Measurements from ENCODE around the gene NFYB. TPM values are rescaled to one million over a fixed set of nuclear protein-coding genes. Genes with fewer than 3 reads are reported as not detected.
"Not testable (repeated sequence)": the region's sequence is repeated elsewhere in the genome, so short reads cannot be mapped to it uniquely, and the experiment has no call there.

Gene NFYB
- total RNA-seq, 1 donor from 2014 or later: 25.6 TPM

DNA sequence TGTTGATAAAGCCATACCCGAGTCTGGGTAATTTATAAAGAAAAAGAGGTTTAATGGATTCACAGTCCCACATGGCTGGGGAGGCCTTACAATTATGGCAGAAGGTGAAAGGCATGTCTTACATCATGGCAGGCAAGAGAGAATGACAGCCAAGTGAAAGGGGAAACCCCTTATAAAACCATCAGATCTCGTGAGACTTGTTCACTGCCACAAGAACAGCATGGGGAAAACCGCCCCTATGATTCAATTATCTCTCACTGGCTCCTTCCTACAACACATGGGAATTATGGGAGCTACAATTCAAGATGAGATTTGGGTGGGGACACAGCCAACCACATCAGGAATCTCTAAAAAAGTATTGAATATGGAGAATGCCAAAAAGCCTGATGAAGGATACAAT is 25.0 kb upstream of the NFYB start:
- intact Hi-C loops (cut with micrococcal nuclease): not testable (repeated sequence)

DNA sequence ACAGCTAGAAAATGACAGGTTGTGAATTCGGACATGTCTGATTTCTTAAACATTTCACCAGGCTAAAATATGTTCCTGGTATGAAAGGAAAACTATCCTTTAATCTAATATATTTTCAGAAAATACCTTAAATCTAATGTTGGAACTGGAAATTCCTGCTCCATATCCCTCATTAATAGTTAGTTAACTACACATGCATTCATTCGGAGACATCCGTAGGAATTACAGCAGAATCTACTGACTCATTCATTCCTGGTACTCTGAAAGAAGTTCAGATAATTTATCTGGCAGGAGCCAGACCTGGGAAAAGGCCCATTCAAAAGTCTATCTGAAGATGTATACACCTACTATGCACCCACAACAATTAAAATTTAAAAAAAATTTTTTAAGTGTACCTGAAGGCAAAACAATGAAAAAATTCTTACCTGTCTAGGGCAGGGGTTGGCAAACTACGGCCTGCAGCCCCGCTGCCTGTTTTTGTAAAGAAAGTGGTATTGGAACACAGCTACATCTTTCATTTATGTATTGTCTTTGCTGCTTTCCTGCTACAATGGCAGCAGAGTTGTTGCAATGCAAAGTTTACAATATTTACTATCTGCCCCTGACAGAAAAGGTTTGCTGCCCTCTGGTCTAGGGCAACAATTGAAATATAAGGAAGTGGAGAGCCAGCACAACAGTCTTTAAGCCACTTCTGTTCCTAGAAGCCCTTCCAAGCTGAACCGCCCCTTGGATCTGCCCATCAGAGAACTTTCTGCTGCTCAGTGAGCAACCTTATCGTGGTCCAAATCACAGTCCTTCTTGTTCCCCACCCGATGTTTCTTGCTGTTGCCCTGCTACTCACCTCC is 17.9 kb upstream of the NFYB start:
- intact Hi-C loops (cut with micrococcal nuclease): no loop called here

DNA sequence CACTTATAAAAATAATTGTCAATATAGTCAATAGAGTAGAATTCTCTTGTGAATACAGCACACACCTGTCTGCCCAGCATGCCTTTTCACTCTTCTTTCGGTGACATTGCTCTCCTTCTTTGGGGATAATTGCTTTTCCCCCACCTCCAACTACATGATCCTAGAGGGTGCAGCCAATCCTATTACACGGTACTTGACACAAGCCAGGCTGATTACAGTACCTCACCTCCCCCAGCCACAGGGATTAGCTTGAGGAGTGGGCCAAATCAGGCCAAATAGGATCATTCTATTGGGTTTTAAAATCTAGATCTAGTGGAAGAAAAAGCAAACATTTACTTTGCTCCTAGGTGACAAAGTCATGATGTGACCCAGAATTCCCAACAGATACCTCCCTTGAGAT is 16.8 kb upstream of the NFYB start:
- intact Hi-C loops (cut with micrococcal nuclease): no loop called here

DNA sequence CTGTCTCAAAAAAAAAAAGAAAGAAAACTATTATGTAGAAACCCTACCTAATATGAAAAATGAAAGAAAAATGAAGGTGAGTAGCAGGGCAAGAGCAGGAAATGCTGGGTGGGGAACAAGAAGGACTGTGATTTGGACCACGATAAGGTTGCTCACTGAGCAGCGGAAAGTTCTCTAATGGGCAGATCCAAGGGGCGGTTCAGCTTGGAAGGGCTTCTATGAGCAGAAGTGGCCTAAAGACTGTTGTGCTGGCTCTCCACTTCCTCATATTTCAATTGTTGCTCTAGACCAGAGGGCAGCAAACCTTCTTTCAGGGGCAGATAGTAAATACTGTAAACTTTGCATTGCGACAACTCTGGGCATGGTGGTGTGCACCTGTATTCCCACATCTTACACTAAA is 16.3 kb upstream of the NFYB start:
- intact Hi-C loops (cut with micrococcal nuclease): no loop called here

DNA sequence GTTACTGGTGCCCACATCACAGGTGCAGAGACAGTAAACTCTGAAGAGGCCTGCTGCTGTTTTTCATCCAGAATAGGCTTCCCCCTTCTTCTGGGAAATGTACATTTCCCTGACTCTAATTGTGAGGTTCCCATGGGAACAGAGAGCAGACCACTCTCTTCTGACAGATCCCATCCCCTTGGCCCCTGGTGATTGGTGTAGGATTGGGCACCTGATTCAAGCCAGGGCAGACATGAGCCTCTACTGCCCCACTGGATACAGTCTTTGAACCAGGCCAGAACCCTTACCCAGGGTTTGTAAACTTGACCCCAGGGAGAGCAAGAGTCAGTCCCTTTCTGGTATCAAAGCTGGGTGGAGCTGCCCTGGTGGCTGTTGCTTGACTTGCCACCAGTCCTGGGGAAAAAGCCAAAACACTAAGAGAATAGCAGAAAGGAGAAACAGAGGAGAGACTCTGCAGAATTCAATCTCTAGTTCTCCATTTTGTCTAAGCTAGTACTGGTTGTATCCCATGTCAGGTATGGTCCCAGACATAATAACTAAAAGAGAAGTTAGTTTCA is 14.8 kb upstream of the NFYB start:
- intact Hi-C loops (cut with micrococcal nuclease): no loop called here

DNA sequence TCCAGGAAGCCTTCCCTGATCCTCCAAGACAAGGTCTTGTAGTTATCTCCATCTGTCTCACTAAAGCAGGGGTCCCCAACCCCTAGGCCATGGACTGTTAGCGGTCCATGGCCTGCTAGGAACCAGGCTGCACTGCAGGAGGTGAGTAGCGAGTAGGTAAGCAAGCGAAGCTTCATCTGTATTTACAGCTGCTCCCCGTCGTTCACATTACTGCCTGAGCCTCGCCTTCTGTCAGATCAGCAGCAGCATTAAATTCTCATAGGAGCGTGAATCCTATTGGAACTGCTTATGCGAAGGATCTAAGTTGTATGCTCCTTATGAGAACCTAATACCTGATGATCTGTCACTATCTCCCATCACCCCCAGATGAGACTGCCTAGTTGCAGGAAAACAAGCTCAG is 12.4 kb upstream of the NFYB start:
- intact Hi-C loops (cut with micrococcal nuclease): no loop called here

DNA sequence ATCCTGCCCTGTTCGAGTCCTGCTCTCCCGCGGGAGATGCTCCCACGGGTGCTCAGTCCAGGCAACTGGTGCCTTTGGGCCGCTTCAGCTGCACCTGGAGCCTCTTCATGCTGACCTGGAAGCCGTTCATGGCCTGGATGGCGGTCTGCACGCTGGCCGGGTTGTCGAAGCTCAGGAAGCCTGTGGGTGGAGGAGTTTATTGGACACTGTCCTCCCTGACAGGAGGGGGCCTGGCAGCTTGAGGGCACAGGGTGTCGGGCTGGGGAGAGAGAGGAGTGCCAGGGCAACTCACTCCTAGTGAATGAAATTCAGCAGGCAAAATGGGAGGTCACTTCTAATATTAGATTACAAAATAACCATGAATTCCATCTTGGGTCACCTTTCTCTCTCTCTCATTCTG is 9.3 kb upstream of the NFYB start:
- intact Hi-C loops (cut with micrococcal nuclease): no loop called here

DNA sequence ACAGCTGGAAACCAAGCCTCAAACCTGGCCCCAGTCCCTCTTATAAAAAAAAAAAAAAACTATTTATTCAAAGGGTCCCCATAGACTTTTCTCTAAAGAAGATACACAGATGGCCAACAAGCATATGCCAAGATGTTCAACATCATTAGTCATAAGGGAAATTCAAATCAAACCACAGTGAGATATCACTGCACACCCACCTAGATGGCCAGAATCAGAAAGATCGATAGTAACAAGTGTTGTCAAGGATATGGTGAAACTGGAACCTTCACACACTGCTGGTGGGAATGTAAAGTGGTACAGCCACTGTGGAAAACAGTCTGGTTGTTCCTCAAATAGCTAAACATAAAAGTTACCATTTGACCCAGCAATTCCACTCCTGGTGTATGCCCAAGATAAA is 5.9 kb upstream of the NFYB start:
- intact Hi-C loops (cut with micrococcal nuclease): no loop called here

DNA sequence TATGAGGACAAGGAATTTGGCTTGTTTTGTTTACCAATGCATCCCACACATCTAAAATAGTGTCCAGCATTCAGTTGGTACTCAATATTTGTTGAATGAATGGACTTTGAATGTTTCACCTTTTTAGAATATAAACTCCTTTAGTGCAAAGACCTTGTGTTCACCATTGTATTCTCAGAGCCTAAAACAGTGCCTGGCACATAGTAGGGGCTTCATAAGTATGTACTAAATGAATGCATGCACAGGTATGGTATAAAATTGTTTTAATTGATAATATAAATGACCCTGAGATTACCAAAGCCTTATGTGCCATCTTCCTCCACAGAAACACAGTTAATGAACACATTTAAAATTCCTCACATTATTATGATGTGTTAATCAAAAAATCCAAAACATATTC is 5.0 kb upstream of the NFYB start:
- intact Hi-C loops (cut with micrococcal nuclease): no loop called here

DNA sequence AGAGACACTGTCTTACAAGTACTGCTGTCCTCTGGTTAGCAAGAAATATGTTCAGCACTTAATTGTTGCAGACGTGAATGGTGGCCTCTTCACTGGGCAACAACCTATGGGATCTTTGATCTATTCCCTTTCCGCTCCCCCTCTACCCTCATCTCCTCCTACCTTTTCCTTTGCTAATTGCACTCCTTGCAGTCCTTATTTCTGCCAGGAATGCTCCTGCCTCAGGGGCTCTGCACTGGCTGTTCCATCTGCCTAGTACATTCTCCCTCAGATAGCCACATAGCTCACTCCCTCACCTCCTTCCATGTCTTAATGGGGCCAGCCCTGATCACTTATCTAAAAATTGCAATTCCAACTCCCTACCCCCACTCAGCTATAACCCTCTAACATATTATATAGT is 4.5 kb upstream of the NFYB start:
- intact Hi-C loops (cut with micrococcal nuclease): no loop called here

DNA sequence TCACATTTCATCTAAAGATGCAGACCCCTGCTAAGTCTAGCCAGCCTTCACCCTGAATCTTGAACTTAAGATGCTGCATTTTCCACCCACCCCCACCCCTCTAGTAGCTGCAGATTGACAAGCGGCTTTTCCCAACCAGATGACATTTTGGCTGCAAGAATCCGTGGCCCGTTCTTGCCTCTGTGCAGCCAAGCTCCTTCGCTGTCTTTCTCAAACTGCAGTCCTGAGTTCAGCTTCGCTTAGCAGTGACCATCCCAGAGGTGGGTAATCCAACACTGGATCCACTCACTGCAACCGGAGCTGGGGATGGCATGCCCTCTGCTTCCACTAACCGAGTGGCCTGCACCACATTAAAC is 765 bp upstream of the NFYB start:
- intact Hi-C loops (cut with micrococcal nuclease): loop anchor here (1.0 to 10.0 kb wide), 8 partner anchors 74 to 1186 kb away; partner anchors contain the start of genes CHST11, EID3, HCFC2 and HSP90B1

DNA sequence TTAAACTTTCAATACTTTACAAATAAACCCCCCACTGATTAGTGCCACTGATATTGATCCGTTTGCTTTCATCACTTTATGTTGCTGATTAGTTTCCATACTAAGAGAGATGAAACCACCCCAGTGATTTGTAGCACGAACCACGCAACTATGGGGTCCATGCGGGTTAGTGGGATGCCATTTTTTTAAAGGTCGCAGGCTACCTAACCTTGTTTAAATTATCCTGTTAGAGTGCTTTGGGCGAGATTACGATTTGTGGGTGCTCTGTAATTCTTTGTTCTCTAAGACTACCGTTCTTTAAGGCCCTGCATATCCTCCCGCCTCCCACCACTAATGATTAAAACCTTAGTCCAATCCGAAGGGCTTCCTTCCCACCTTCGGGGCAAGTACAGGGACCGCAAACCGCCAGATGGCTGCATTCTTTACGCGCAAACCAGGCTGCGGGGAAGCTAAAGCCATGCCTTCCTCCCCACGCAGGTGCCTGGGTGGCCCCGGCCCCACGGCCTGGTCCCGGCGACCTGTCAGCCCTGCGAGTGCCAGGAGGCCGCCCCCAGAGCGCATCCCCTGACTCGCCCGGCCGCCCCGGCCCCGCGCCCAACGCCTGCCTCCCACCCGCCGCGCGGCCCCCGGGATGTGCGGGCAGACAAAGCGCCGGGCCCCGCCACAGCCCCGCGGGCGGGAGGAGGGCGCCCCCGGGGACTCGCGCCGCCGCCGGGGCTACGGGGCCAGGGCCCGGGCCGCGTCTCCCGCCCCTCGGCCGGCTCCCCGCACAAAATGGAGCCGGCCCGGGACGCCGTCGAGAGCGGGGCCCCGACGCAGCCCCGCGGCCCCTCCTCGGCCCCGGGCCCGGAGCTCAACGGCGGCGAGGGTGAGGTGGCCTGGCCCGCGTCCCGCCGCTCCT is 759 bp downstream of the NFYB start:
- intact Hi-C loops (cut with micrococcal nuclease): loop anchor here (5.0 to 10.0 kb wide), 3 partner anchors 165 to 1188 kb away; partner anchors contain the start of genes EID3 and WASHC4

DNA sequence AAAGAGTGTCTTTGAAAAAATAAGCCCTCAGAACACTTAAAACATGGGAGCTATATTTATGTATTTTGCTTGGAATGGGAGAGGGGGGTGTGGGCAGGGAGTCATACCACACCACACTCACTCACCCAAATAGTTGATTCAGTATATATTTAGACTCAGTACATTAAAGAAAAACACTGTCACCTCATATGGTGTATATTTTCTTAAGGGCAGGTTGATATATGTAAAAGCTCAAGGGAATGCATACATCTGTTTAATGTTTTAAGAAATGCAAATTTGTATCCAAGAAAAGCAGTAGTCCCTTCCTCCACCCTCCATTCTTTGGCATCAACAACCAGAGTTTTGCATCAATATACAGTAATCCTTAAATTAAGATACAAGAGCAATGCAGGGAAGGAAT is 1.4 kb downstream of the NFYB start:
- intact Hi-C loops (cut with micrococcal nuclease): loop anchor here (5.0 to 10.0 kb wide), 3 partner anchors 166 to 1188 kb away; partner anchors contain the start of genes EID3 and WASHC4

DNA sequence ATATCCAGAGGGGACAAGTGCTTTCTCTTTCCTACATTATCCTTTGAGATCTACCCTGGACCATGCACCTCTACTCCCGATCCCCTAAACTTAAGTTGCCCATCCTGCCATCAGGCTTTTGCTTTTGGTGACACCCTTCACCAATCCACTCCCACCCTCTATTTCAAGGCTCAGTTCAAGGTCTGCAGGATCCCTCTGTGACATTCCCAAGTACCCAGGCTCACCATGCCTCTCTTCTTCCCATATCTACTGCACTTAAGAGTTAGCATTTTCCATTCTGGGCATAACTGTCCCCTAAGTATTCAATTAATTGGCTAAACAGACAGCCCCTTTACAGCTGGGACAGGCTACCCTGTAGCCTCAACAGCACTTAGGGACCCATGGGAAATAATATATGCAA is 3.1 kb downstream of the NFYB start:
- intact Hi-C loops (cut with micrococcal nuclease): loop anchor here (5.0 to 10.0 kb wide), 3 partner anchors 167 to 1190 kb away; partner anchors contain the start of genes EID3 and WASHC4

DNA sequence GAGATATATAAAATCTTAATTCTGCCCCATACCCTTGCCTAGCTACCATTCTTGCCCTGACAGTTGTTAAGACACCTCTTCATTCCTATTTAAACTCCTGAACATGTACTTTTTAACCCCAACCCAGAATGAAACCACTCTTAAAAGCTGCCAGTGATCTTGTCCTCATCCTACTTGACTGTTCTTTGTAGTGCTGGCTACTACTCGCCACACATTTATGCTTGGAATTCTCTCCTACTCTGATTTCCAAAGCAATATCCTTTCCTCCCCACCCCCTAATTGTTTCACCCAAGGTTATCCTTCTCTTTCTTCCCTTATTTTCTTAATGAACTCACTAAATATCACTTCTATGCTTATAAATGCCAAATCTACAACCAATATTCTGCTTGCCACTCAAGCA is 4.1 kb downstream of the NFYB start:
- intact Hi-C loops (cut with micrococcal nuclease): loop anchor here (10.0 kb wide), 1 partner anchor 1191 kb away; no protein-coding TSS in a partner anchor

DNA sequence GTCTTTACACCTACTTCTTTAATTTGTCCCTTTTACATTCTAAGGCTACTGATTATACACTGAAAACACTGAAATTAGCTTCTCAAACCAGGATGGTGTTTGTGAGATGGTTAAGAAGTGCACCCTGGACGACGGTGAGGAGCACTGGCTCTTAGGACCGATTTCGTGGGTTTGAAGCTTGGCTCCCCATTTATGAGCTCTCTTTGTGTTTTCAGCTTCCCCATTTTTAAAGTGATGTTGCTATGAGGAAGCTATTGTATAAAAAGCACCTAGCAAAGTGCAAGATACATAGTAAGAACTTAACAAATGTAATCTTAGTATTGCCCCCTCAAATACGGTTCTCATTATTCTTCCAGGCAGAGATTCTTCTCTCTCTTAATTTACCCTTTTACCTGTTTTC is 4.7 kb downstream of the NFYB start:
- intact Hi-C loops (cut with micrococcal nuclease): loop anchor here (10.0 kb wide), 1 partner anchor 1191 kb away; no protein-coding TSS in a partner anchor

DNA sequence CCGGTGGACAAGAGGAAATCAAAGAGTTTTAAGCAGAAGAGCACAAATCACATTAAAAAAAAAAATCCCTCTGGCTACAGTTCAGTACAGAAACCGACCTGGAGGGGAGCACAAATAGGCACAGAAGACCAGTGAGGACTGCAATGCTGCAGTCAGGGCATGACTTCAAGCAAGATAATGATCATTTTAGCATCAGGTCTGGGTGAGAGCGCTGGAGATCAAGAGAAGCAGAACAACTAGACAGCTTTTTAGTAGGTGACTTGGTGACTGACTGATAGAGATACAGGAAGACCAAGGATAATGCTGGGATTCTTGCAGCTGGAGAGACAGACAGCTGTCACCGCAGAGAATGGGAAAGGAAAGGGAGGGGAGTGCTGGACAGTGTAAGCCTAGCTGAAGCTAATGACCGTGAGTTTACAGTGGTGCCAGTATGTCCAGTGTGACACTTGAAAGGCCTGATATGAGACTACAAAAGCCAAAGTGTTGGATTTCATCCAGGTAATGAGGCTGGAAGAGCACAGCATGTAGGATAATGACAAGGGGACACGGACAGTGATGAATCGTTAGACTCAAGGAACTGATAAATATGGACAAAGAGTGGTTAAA is 5.6 kb downstream of the NFYB start:
- intact Hi-C loops (cut with micrococcal nuclease): loop anchor here (10.0 kb wide), 1 partner anchor 1192 kb away; no protein-coding TSS in a partner anchor

DNA sequence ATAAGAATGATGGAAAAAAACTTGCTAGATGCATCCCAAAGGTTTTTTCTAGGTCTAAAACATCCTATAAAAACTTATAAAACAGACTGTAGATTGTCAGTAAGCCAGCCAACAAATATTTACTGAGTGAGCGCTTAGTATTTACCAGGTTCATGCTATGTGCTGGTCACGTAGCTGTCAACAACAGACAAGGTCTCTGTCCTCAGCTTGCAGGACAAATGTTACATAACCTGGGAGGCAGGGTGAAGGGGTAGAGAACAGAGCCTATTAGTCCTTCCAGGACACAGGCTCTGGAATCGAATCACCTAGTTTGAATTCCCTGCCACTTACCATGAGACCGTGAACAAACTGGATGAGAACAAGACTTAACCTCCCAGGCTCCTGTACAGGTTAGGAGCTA is 6.4 kb downstream of the NFYB start:
- intact Hi-C loops (cut with micrococcal nuclease): loop anchor here (10.0 kb wide), 1 partner anchor 1193 kb away; no protein-coding TSS in a partner anchor

DNA sequence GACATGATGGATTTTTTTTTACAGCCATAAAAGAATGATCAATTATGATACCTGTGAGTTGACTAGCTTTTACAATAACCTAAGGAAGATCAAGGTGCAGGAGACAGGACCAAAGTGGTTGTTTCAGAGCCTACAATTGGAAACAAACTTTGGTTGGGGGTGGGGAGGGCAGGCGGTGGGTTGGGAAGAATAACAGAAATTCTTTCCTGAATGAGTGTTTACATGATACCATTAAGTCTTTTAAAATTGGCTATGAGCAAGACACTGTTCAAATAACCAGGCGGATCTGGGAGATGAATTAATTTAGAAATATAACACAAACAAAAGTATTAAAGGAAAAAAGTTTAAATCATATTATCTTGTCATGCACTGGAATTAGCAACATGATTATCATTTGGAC is 7.2 kb downstream of the NFYB start:
- intact Hi-C loops (cut with micrococcal nuclease): loop anchor here (10.0 kb wide), 1 partner anchor 1194 kb away; no protein-coding TSS in a partner anchor

DNA sequence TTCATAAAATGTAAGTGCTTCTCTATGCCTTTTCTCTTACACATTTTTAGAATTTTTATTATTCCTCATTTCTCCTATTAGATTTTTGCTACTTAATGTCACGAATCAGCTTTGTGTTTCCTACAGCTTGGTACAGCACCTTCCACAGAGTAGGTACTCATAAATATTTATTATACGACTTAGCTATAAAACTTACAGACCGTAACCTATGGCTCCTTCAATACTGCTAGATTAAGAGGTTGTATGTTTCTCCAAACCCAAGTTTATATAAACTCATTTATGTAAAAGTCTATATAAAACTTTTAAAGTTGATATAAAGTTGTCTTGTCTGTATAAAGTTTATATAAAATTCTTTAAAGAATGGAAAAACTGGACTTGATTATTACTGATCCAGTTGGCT is 11.5 kb downstream of the NFYB start:
- intact Hi-C loops (cut with micrococcal nuclease): no loop called here

DNA sequence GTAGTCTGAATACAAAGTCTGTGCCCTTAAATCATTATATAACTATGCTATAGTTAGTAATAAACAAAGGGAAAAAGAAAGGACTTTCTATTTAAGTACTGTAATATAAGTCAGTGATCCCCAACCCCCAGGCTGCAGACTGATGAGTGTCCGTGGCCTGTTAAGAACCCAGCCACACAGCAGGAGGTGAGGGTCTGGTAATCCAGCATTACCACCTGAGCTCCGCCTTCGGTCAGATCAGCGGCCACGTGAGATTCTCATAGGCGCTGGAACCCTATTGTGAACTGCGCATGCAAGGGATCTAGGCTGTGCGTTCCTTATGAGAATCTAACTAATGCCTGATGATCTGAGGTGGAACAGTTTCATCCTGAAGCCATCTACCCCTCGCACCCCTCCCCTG is 15.7 kb downstream of the NFYB start:
- intact Hi-C loops (cut with micrococcal nuclease): no loop called here
